IPS-18a (cell line): Measurements from ENCODE around the gene DENND1A.

ENCODE experiments used
- H3K27ac ChIP-seq: one replicate; pipeline ENCODE4 v1.5.1; 2013; ENCODE audit warnings: low read length
- H3K27me3 ChIP-seq: one replicate; pipeline ENCODE4 v1.6.1; 2013; ENCODE audit warnings: mild to moderate bottlenecking, low read length; ENCODE audit not compliant: control insufficient read depth, insufficient read depth
- H3K36me3 ChIP-seq: one replicate; pipeline ENCODE4 v1.6.1; 2013; ENCODE audit warnings: low read depth, low read length; ENCODE audit not compliant: control insufficient read depth
- H3K4me1 ChIP-seq: one replicate; pipeline ENCODE4 v1.6.1; 2013; ENCODE audit warnings: low read depth, low read length; ENCODE audit not compliant: control insufficient read depth
- H3K4me3 ChIP-seq: one replicate; pipeline ENCODE4 v1.5.1; 2013; ENCODE audit warnings: low read length
- H3K9ac ChIP-seq: one replicate; pipeline ENCODE4 v1.6.1; 2013; ENCODE audit warnings: mild to moderate bottlenecking, low read length, moderate library complexity
- H3K9me3 ChIP-seq: one replicate; pipeline ENCODE4 v1.6.1; 2013; ENCODE audit warnings: low read depth, low read length; ENCODE audit not compliant: control insufficient read depth

Gene DENND1A

GRCh38 chr9:123523001-123523400 is 406.9 kb downstream of the DENND1A start:
- Histone ChIP-seq H3K9ac (no peak overlapping the region), H3K27me3 (no peaks in the 10 kb centered on the region), H3K9me3 (no peaks in the 10 kb centered on the region), H3K4me3 (no peak overlapping the region), H3K36me3 (no peaks in the 10 kb centered on the region), H3K27ac (no peak overlapping the region), H3K4me1 (no peaks in the 10 kb centered on the region)

- no peak overlapping the region for H3K9ac ChIP-seq
- H3K36me3 ChIP-seq, result no peaks in the 10 kb centered on the region
- no peaks in the 10 kb centered on the region for H3K9me3 ChIP-seq
- H3K4me1 ChIP-seq, result no peaks in the 10 kb centered on the region
- no peaks in the 10 kb centered on the region for H3K27me3 ChIP-seq
- H3K27ac ChIP-seq, result no peak overlapping the region
- no peak overlapping the region for H3K4me3 ChIP-seq
These were observed 407.7 kb downstream of the DENND1A start for GRCh38 chr9:123522251-123522650.

- Histone ChIP-seq H3K9me3 (no peaks in the 10 kb centered on the region), H3K9ac (no peak overlapping the region), H3K27ac (no peak overlapping the region), H3K4me1 (no peaks in the 10 kb centered on the region), H3K4me3 (no peak overlapping the region), H3K27me3 (no peaks in the 10 kb centered on the region), H3K36me3 (no peaks in the 10 kb centered on the region)
These were observed 411.6 kb downstream of the DENND1A start for GRCh38 chr9:123518338-123518737.

- Histone ChIP-seq H3K4me1 (no peaks in the 10 kb centered on the region), H3K4me3 (no peak overlapping the region), H3K36me3 (no peaks in the 10 kb centered on the region), H3K27ac (no peak overlapping the region), H3K9ac (no peak overlapping the region), H3K9me3 (no peaks in the 10 kb centered on the region), H3K27me3 (no peaks in the 10 kb centered on the region)
These were observed 412.4 kb downstream of the DENND1A start for GRCh38 chr9:123517512-123517911.

GRCh38 chr9:123514766-123515165 is 415.2 kb downstream of the DENND1A start:
- H3K27ac ChIP-seq, result no peak overlapping the region
- H3K27me3 ChIP-seq, result no peaks in the 10 kb centered on the region
- H3K9me3 ChIP-seq, result no peaks in the 10 kb centered on the region
- no peaks in the 10 kb centered on the region for H3K36me3 ChIP-seq
- no peaks in the 10 kb centered on the region for H3K4me1 ChIP-seq
- H3K4me3 ChIP-seq, result no peak overlapping the region
- no peak overlapping the region for H3K9ac ChIP-seq

- H3K4me1 ChIP-seq, result no peaks in the 10 kb centered on the region
- no peak overlapping the region for H3K27ac ChIP-seq
- H3K9me3 ChIP-seq, result no peaks in the 10 kb centered on the region
- no peaks in the 10 kb centered on the region for H3K27me3 ChIP-seq
- no peak overlapping the region for H3K4me3 ChIP-seq
- no peaks in the 10 kb centered on the region for H3K36me3 ChIP-seq
- no peak overlapping the region for H3K9ac ChIP-seq
These were observed 416.4 kb downstream of the DENND1A start for GRCh38 chr9:123513554-123513953.

- Histone ChIP-seq H3K27me3 (no peaks in the 10 kb centered on the region), H3K9ac (no peak overlapping the region), H3K9me3 (no peaks in the 10 kb centered on the region), H3K27ac (no peak overlapping the region), H3K36me3 (no peaks in the 10 kb centered on the region), H3K4me3 (no peak overlapping the region), H3K4me1 (no peaks in the 10 kb centered on the region)
These were observed 418.3 kb downstream of the DENND1A start for GRCh38 chr9:123511326-123512277.

GRCh38 chr9:123509646-123510045 is 420.3 kb downstream of the DENND1A start:
- H3K4me3 ChIP-seq, result no peak overlapping the region
- H3K27ac ChIP-seq, result no peak overlapping the region
- no peaks in the 10 kb centered on the region for H3K9me3 ChIP-seq
- H3K9ac ChIP-seq, result no peak overlapping the region
- no peaks in the 10 kb centered on the region for H3K27me3 ChIP-seq
- no peaks in the 10 kb centered on the region for H3K4me1 ChIP-seq
- H3K36me3 ChIP-seq, result no peaks in the 10 kb centered on the region

GRCh38 chr9:123508048-123508447 is 421.9 kb downstream of the DENND1A start:
- no peaks in the 10 kb centered on the region for H3K9me3 ChIP-seq
- no peaks in the 10 kb centered on the region for H3K27me3 ChIP-seq
- H3K4me1 ChIP-seq, result no peaks in the 10 kb centered on the region
- H3K36me3 ChIP-seq, result no peaks in the 10 kb centered on the region
- no peak overlapping the region for H3K27ac ChIP-seq
- no peak overlapping the region for H3K4me3 ChIP-seq
- no peak overlapping the region for H3K9ac ChIP-seq

- H3K9ac ChIP-seq, result no peak overlapping the region
- H3K4me1 ChIP-seq, result no peaks in the 10 kb centered on the region
- no peaks in the 10 kb centered on the region for H3K9me3 ChIP-seq
- no peaks in the 10 kb centered on the region for H3K36me3 ChIP-seq
- no peaks in the 10 kb centered on the region for H3K27me3 ChIP-seq
- H3K4me3 ChIP-seq, result no peak overlapping the region
- H3K27ac ChIP-seq, result no peak overlapping the region
These were observed 424.4 kb downstream of the DENND1A start for GRCh38 chr9:123505496-123505895.

GRCh38 chr9:123500336-123500735 is 429.6 kb downstream of the DENND1A start:
- Histone ChIP-seq H3K36me3 (no peaks in the 10 kb centered on the region), H3K4me3 (no peak overlapping the region), H3K27me3 (no peaks in the 10 kb centered on the region), H3K4me1 (no peaks in the 10 kb centered on the region), H3K27ac (no peak overlapping the region), H3K9me3 (no peaks in the 10 kb centered on the region), H3K9ac (no peak overlapping the region)

GRCh38 chr9:123497830-123498229 is 432.1 kb downstream of the DENND1A start:
- Histone ChIP-seq H3K9ac (no peak overlapping the region), H3K27me3 (no peaks in the 10 kb centered on the region), H3K36me3 (no peaks in the 10 kb centered on the region), H3K4me3 (no peak overlapping the region), H3K4me1 (no peaks in the 10 kb centered on the region), H3K27ac (no peak overlapping the region), H3K9me3 (no peaks in the 10 kb centered on the region)
